Activated CD4-positive, alpha-beta T cell treated with anti-CD3 and anti-CD28 coated beads, Interleukin-10, Interleukin-2, amounts not matched to agents 100 ng/mL and 50 ng/mL, durations not matched to agents 16 hours and 8 hours (primary cell): Measurements from ENCODE around the gene ASNS.

Experiments
- DNase-seq: peaks from one replicate; pipeline ENCODE4 v3.0.0-alpha.2; 2020

The ASNS gene

GRCh38 chr7:97842772-97843345 is 29.3 kb downstream of the ASNS start:
- no peak for DNase-seq

GRCh38 chr7:97842006-97842405 is 30.2 kb downstream of the ASNS start:
- DNase-seq = no peak

- DNase-seq = peak; percentile 61
These were observed 36.7 kb downstream of the ASNS start for GRCh38 chr7:97835296-97836138.

- no peak for DNase-seq
These were observed 53.0 kb downstream of the ASNS start for GRCh38 chr7:97819161-97819560.

- DNase-seq = no peak
These were observed 54.0 kb downstream of the ASNS start for GRCh38 chr7:97818066-97818663.
